ENCODE measurements around the gene PROSER2. TPM values are rescaled to one million over a fixed set of nuclear protein-coding genes. Genes with fewer than 3 reads are reported as not detected.

Gene PROSER2
- total RNA-seq, 1 donor = 3.9 TPM

GRCh38 chr10:11896549-11897200 lies 73.5 kb downstream of the PROSER2 start:
- DNase-seq (ENCODE audit: low read depth) = no peak
- TF ChIP-seq CTCF (IDR thresholded peaks at IDR 0.05; ENCODE audit: insufficient read depth, low read depth, low read length) = no peak
- H3K4me3 ChIP-seq (ENCODE audit: low read depth, low read length) = no peak overlapping the region

- no peak for TF ChIP-seq CTCF (IDR thresholded peaks at IDR 0.05; ENCODE audit: insufficient read depth, low read depth, low read length)
- DNase-seq (ENCODE audit: low read depth) = no peak
- H3K4me3 ChIP-seq (ENCODE audit: low read depth, low read length) = no peak overlapping the region
These were observed 74.8 kb downstream of the PROSER2 start for GRCh38 chr10:11898033-11898371.

- no peak for TF ChIP-seq CTCF (IDR thresholded peaks at IDR 0.05; ENCODE audit: insufficient read depth, low read depth, low read length)
These were observed 75.4 kb downstream of the PROSER2 start for GRCh38 chr10:11898372-11899066.

GRCh38 chr10:11899067-11899876 lies 76.1 kb downstream of the PROSER2 start:
- TF ChIP-seq CTCF (IDR thresholded peaks at IDR 0.05; ENCODE audit: insufficient read depth, low read depth, low read length) = no peak
- no peak overlapping the region for H3K4me3 ChIP-seq (ENCODE audit: low read depth, low read length)
- DNase-seq (ENCODE audit: low read depth) = no peak

More at GRCh38 chr10:11898372-11899066, 75.4 kb downstream of the PROSER2 start:
- no peak overlapping the region for H3K4me3 ChIP-seq (ENCODE audit: low read depth, low read length)
- DNase-seq (ENCODE audit: low read depth) = peak; percentile 19

GRCh38 chr10:11901036-11901301 lies 77.8 kb downstream of the PROSER2 start:
- H3K4me3 ChIP-seq (ENCODE audit: low read depth, low read length) = no peak overlapping the region
- no peak for TF ChIP-seq CTCF (IDR thresholded peaks at IDR 0.05; ENCODE audit: insufficient read depth, low read depth, low read length)
- no peak for DNase-seq (ENCODE audit: low read depth)

- TF ChIP-seq CTCF (IDR thresholded peaks at IDR 0.05; ENCODE audit: insufficient read depth, low read depth, low read length) = no peak
- H3K4me3 ChIP-seq (ENCODE audit: low read depth, low read length) = no peak overlapping the region
- DNase-seq (ENCODE audit: low read depth) = peak; percentile 6
These were observed 78.3 kb downstream of the PROSER2 start for GRCh38 chr10:11901454-11901832.
